CD4-positive, alpha-beta T cell treated with Interleukin-6 for 4 hours (primary cell): ENCODE results near the gene DNALI1.
"Not testable (repeated sequence)": the region's sequence is repeated elsewhere in the genome, so short reads cannot be mapped to it uniquely, and the experiment has no call there.

Source experiments
- DNase-seq: peaks from one replicate; pipeline ENCODE4 v3.0.0-alpha.2; 2020; ENCODE audit warnings: mixed read lengths

DNALI1 gene

GRCh38 chr1:37557402-37557801, 662 bp downstream of the DNALI1 start:
- DNase-seq, result no peak

GRCh38 chr1:37558411-37558810, 1.7 kb downstream of the DNALI1 start:
- no peak for DNase-seq

GRCh38 chr1:37559080-37559479, 2.3 kb downstream of the DNALI1 start:
- no peak for DNase-seq

- not testable (repeated sequence) for DNase-seq
Measured at GRCh38 chr1:37559957-37560379, 3.2 kb downstream of the DNALI1 start.

- no peak for DNase-seq
Measured at GRCh38 chr1:37560401-37561132, 3.8 kb downstream of the DNALI1 start.

GRCh38 chr1:37561133-37562132, 4.7 kb downstream of the DNALI1 start:
- DNase-seq, result peak; percentile 35

GRCh38 chr1:37562984-37563383, 6.2 kb downstream of the DNALI1 start:
- DNase-seq, result no peak

GRCh38 chr1:37564892-37565291, 8.2 kb downstream of the DNALI1 start:
- DNase-seq, result no peak

- no peak for DNase-seq
Measured at GRCh38 chr1:37567023-37567422, 10.3 kb downstream of the DNALI1 start.

GRCh38 chr1:37570528-37571334, 14.0 kb downstream of the DNALI1 start:
- DNase-seq, result no peak

- DNase-seq, result no peak
Measured at GRCh38 chr1:37574834-37575480, 18.2 kb downstream of the DNALI1 start.

- no peak for DNase-seq
Measured at GRCh38 chr1:37575692-37576091, 19.0 kb downstream of the DNALI1 start.

GRCh38 chr1:37584544-37584943, 27.8 kb downstream of the DNALI1 start:
- not testable (repeated sequence) for DNase-seq

- DNase-seq, result no peak
Measured at GRCh38 chr1:37588939-37589338, 32.2 kb downstream of the DNALI1 start.

- DNase-seq, result no peak
Measured at GRCh38 chr1:37593726-37594125, 37.0 kb downstream of the DNALI1 start.

- DNase-seq, result peak; percentile 98
Measured at GRCh38 chr1:37595440-37596181, 38.9 kb downstream of the DNALI1 start, which contains the start of gene GNL2. GNL2 (minus strand) TSS chr1:37595937; CDS start chr1:37595822, 115 bp downstream.

GRCh38 chr1:37596182-37596667, 39.5 kb downstream of the DNALI1 start:
- no peak for DNase-seq

- DNase-seq, result no peak
Measured at GRCh38 chr1:37599940-37600339, 43.2 kb downstream of the DNALI1 start.

GRCh38 chr1:37601441-37601840, 44.7 kb downstream of the DNALI1 start:
- DNase-seq, result no peak

- DNase-seq, result peak; percentile 48
Measured at GRCh38 chr1:37602750-37603694, 46.3 kb downstream of the DNALI1 start.
